ENCODE measurements around the gene KPTN. TPM values are rescaled to one million over a fixed set of nuclear protein-coding genes. Genes with fewer than 3 reads are reported as not detected.

The KPTN gene
- total RNA-seq, 1 donor from 2014 or later, result 15.9 TPM

DNA sequence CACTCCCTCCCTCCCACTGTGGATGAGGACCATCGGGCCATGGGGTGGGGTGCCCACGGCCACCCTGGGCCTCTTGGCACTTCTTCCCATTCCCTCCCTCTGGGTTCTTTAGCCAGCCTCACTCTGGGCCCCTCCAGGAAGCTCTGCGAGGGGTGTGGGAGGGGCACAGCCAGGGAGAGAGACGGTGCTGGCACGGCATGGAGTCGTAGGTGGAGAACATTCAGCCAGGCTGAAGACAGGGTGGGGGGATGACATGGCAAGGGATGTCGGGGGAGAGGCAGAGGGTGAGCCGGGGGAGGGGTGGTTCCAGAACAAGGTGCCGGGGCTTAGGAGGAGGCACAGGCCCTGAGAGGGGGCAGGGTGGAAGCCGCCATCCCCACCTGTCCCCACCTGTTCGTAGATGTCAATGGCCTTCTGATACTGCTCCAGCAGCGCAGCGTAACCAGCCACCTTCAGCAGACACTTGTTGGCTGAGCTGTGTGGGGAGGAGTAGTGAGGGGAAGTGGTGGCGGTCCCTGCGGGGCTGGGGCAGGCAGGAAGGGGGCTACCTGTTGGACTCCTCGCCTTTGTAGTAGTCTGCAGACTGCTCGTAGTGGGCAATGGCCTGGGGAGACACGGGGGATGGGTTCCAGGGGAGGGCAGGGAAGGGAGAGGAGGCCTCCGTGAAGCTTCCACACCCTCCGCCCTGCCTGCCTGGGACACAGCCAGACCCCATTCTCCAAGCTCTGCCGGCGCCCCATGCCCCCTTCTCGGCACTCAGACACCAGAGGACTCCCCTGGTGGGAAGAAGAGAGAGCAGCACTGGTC, 8.8 kb upstream of the KPTN start:
- H3K27me3 Mint-ChIP-seq (ENCODE audit: low read depth, unreplicated experiment), result no peaks in the 10 kb centered on the region
- no peaks in the 10 kb centered on the region for H3K27me3 ChIP-seq (ENCODE audit: insufficient read depth, low read length)
- DNase-seq (ENCODE audit: low read depth) (no peak), FAIRE-seq (no peak)
- H3K9ac ChIP-seq (ENCODE audit: low read length), result no peak overlapping the region
- no peaks in the 10 kb centered on the region for H3K4me1 Mint-ChIP-seq (ENCODE audit: low read depth, unreplicated experiment)
- H3K27ac Mint-ChIP-seq (ENCODE audit: unreplicated experiment), result no peak overlapping the region
- no peak overlapping the region for H2AFZ ChIP-seq (ENCODE audit: low read depth, low read length)
- no peak overlapping the region for H3K4me3 ChIP-seq (ENCODE audit: insufficient read depth, low read depth, low read length)
- no peaks in the 10 kb centered on the region for H3K79me2 ChIP-seq (ENCODE audit: insufficient read depth, low read length)
- H3K4me2 ChIP-seq (ENCODE audit: low read length), result no peak overlapping the region
- H3K36me3 Mint-ChIP-seq (ENCODE audit: low read depth, unreplicated experiment), result peaks cover 14% of the 10 kb centered on the region
- no peak for TF ChIP-seq EZH2 (IDR thresholded peaks at IDR 0.05; ENCODE audit: insufficient read depth, low read length)
- TF ChIP-seq, protein P1, sequence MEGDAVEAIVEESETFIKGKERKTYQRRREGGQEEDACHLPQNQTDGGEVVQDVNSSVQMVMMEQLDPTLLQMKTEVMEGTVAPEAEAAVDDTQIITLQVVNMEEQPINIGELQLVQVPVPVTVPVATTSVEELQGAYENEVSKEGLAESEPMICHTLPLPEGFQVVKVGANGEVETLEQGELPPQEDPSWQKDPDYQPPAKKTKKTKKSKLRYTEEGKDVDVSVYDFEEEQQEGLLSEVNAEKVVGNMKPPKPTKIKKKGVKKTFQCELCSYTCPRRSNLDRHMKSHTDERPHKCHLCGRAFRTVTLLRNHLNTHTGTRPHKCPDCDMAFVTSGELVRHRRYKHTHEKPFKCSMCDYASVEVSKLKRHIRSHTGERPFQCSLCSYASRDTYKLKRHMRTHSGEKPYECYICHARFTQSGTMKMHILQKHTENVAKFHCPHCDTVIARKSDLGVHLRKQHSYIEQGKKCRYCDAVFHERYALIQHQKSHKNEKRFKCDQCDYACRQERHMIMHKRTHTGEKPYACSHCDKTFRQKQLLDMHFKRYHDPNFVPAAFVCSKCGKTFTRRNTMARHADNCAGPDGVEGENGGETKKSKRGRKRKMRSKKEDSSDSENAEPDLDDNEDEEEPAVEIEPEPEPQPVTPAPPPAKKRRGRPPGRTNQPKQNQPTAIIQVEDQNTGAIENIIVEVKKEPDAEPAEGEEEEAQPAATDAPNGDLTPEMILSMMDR (IDR thresholded peaks at IDR 0.05; ENCODE audit: insufficient read depth, low read depth, low read length), result no peak
- no peaks in the 10 kb centered on the region for H3K4me1 ChIP-seq (ENCODE audit: insufficient read depth, low read length)
- no peak overlapping the region for H3K4me3 Mint-ChIP-seq (ENCODE audit: unreplicated experiment)
- peaks cover 2% of the 10 kb centered on the region for H3K9me3 Mint-ChIP-seq (ENCODE audit: unreplicated experiment)
- no peaks in the 10 kb centered on the region for H3K36me3 ChIP-seq (ENCODE audit: insufficient read depth, low read length)
- H3K27ac ChIP-seq (ENCODE audit: low read depth, low read length), result no peak overlapping the region
- no peaks in the 10 kb centered on the region for H3K9me3 ChIP-seq (ENCODE audit: insufficient read depth, low read depth, low read length)
- H4K20me1 ChIP-seq (ENCODE audit: insufficient read depth, low read length), result peaks cover 39% of the 10 kb centered on the region

DNA sequence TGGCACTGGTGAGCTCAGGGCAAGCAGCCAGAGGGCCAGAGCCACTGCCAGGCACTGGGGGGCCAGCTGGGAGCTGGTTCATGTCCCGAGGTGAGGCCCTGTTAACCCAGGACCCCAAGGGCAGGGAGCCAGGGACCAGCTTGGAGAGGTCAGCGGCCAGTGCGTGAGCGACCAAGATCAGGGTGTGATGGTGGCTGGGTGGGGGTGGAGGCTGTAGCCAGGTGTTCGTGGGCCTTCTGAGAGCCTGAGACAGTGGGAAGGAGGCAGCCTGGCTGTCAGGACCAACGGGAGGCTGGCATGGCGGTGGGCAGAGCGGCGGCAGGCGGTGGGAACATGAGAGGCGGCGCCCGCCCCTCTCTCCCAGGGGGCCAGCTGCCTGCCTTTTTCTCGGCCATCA, 8.1 kb upstream of the KPTN start:
- H3K27ac Mint-ChIP-seq (ENCODE audit: unreplicated experiment), result no peak overlapping the region

More for the DNA sequence above, 8.1 kb upstream of the KPTN start:
- Histone ChIP-seq H3K4me2 (ENCODE audit: low read length) (no peak overlapping the region), H2AFZ (ENCODE audit: low read depth, low read length) (no peak overlapping the region), H3K4me3 (ENCODE audit: insufficient read depth, low read depth, low read length) (no peak overlapping the region), H3K9ac (ENCODE audit: low read length) (no peak overlapping the region), H3K4me1 (ENCODE audit: insufficient read depth, low read length) (no peaks in the 10 kb centered on the region), H3K79me2 (ENCODE audit: insufficient read depth, low read length) (no peaks in the 10 kb centered on the region), H3K9me3 (ENCODE audit: insufficient read depth, low read depth, low read length) (no peaks in the 10 kb centered on the region), H3K27ac (ENCODE audit: low read depth, low read length) (no peak overlapping the region), H4K20me1 (ENCODE audit: insufficient read depth, low read length) (peaks cover 33% of the 10 kb centered on the region), H3K36me3 (ENCODE audit: insufficient read depth, low read length) (no peaks in the 10 kb centered on the region), H3K27me3 (ENCODE audit: insufficient read depth, low read length) (no peaks in the 10 kb centered on the region)
- no peak overlapping the region for H3K4me3 Mint-ChIP-seq (ENCODE audit: unreplicated experiment)
- DNase-seq (ENCODE audit: low read depth) (no peak), FAIRE-seq (no peak)
- no peaks in the 10 kb centered on the region for H3K27me3 Mint-ChIP-seq (ENCODE audit: low read depth, unreplicated experiment)
- H3K4me1 Mint-ChIP-seq (ENCODE audit: low read depth, unreplicated experiment), result no peaks in the 10 kb centered on the region
- H3K36me3 Mint-ChIP-seq (ENCODE audit: low read depth, unreplicated experiment), result peaks cover 14% of the 10 kb centered on the region
- H3K9me3 Mint-ChIP-seq (ENCODE audit: unreplicated experiment), result peaks cover 2% of the 10 kb centered on the region
- TF ChIP-seq, protein P1 (IDR thresholded peaks at IDR 0.05; ENCODE audit: insufficient read depth, low read depth, low read length), result no peak
- no peak for TF ChIP-seq EZH2 (IDR thresholded peaks at IDR 0.05; ENCODE audit: insufficient read depth, low read length)

Measured in astrocyte (in vitro differentiated cells and primary cell).